CD14-positive monocyte (primary cell): Measurements from ENCODE around the gene SLC8A2. TPM values are rescaled to one million over a fixed set of nuclear protein-coding genes. Genes with fewer than 3 reads are reported as not detected.
A peak's percentile ranks its signal among the peaks of the same experiment; 100 is the strongest.

Experiments
- DNase-seq, 3 donors: peaks; one replicate each; pipeline ENCODE4 v3.0.0-alpha.2; 2011 to 2022
- H2AFZ ChIP-seq: 2 replicates; pipeline ENCODE4 v1.6.0; 2012; ENCODE audit warnings: mild to moderate bottlenecking, low read depth, low read length, inconsistent platforms; ENCODE audit not compliant: insufficient read depth, poor library complexity, severe bottlenecking
- H3K27ac ChIP-seq, 2 donors: 1 replicate in 1 of 2; 2 replicates in 1 of 2; pipeline ENCODE4 v1.5.1; 2012 to 2013; ENCODE audit warnings: low read length in 2 of 2, control low read depth in 1 of 2, inconsistent platforms in 1 of 2, low read depth in 1 of 2, mild to moderate bottlenecking in 1 of 2
- H3K27me3 ChIP-seq, 2 donors: one replicate each; pipeline versions ENCODE4 v1.6.0 to v1.6.1; 2011 to 2013; ENCODE audit warnings: low read length in 2 of 2; ENCODE audit not compliant: control insufficient read depth in 2 of 2, insufficient read depth in 2 of 2
- H3K36me3 ChIP-seq, 2 donors: replicated peaks in 1 of 2; 1 replicate in 1 of 2; 2 replicates in 1 of 2; pipeline versions ENCODE4 v1.5.1 to v1.6.1; 2012 to 2013; ENCODE audit warnings: low read length in 2 of 2, control low read depth in 1 of 2, inconsistent platforms in 1 of 2, mild to moderate bottlenecking in 1 of 2; ENCODE audit not compliant: insufficient read depth in 2 of 2, control insufficient read depth in 1 of 2
- H3K4me1 ChIP-seq, 2 donors: 1 replicate in 1 of 2; 2 replicates in 1 of 2; pipeline versions ENCODE4 v1.5.1 to v1.6.1; 2012 to 2013; ENCODE audit warnings: low read length in 2 of 2, control low read depth in 1 of 2, inconsistent platforms in 1 of 2, mild to moderate bottlenecking in 1 of 2, moderate library complexity in 1 of 2; ENCODE audit not compliant: insufficient read depth in 2 of 2, control insufficient read depth in 1 of 2
- H3K4me2 ChIP-seq: replicated peaks from 2 replicates; pipeline ENCODE3; 2012; ENCODE audit warnings: low read length, moderate library complexity, mild to moderate bottlenecking; ENCODE audit not compliant: poor library complexity, severe bottlenecking; ENCODE audit errors: extremely low read depth
- H3K4me3 ChIP-seq, 3 experiments: fragments of 200-600 bp in 1 of 3; sonication (generic) in 1 of 3; replicated peaks in 1 of 3; 1 replicate in 2 of 3; 2 replicates in 1 of 3; pipeline ENCODE4 v1.5.1; 2011 to 2013; ENCODE audit warnings: low read length in 3 of 3, mild to moderate bottlenecking in 3 of 3, control low read depth in 2 of 3, low read depth in 2 of 3, inconsistent platforms in 1 of 3, moderate library complexity in 1 of 3
- H3K79me2 ChIP-seq: 2 replicates; pipeline ENCODE4 v1.6.0; 2012; ENCODE audit warnings: mild to moderate bottlenecking, control low read depth, inconsistent platforms, low read length, moderate library complexity; ENCODE audit not compliant: insufficient read depth
- H3K9ac ChIP-seq: 2 replicates; pipeline ENCODE4 v1.6.0; 2017; ENCODE audit warnings: low read length, mild to moderate bottlenecking; ENCODE audit not compliant: insufficient read depth, poor library complexity, severe bottlenecking
- H3K9me3 ChIP-seq, 2 donors: replicated peaks in 1 of 2; 1 replicate in 1 of 2; 2 replicates in 1 of 2; pipeline versions ENCODE4 v1.5.1 to v1.6.1; 2012 to 2013; ENCODE audit warnings: low read length in 2 of 2, control low read depth in 1 of 2; ENCODE audit not compliant: control insufficient read depth in 1 of 2, insufficient read depth in 1 of 2
- H4K20me1 ChIP-seq: 2 replicates; pipeline ENCODE4 v1.6.0; 2012; ENCODE audit warnings: mild to moderate bottlenecking, low read length, control low read depth, moderate library complexity; ENCODE audit not compliant: insufficient read depth
- H3K27ac Mint-ChIP-seq, 7 donors: one replicate each; pipeline ENCODE4 v1.8.0; 2020; ENCODE audit warnings: mild to moderate bottlenecking in 7 of 7, mixed read lengths in 7 of 7, moderate library complexity in 6 of 7, inconsistent platforms in 2 of 7
- H3K27me3 Mint-ChIP-seq, 3 donors: one replicate each; pipeline ENCODE4 v1.8.0; 2021 to 2022; ENCODE audit warnings: low read depth in 3 of 3, mild to moderate bottlenecking in 3 of 3, mixed read lengths in 3 of 3, moderate library complexity in 3 of 3, inconsistent platforms in 1 of 3
- H3K36me3 Mint-ChIP-seq, 2 donors: one replicate each; pipeline ENCODE4 v1.8.0; 2020; ENCODE audit warnings: mixed read lengths in 2 of 2, inconsistent platforms in 1 of 2, mild to moderate bottlenecking in 1 of 2
- H3K4me1 Mint-ChIP-seq: one replicate; pipeline ENCODE4 v1.8.0; 2020; ENCODE audit warnings: mild to moderate bottlenecking, mixed read lengths
- H3K4me3 Mint-ChIP-seq, 2 donors: one replicate each; pipeline ENCODE4 v1.8.0; 2020; ENCODE audit warnings: mild to moderate bottlenecking in 2 of 2, mixed read lengths in 2 of 2, moderate library complexity in 1 of 2
- H3K9me3 Mint-ChIP-seq, 7 donors: one replicate each; pipeline ENCODE4 v1.8.0; 2020 to 2022; ENCODE audit warnings: mixed read lengths in 7 of 7, mild to moderate bottlenecking in 6 of 7, moderate library complexity in 6 of 7, inconsistent platforms in 2 of 7
- CTCF ChIP-seq: fragments of 200-600 bp; IDR thresholded peaks from one replicate; pipeline ENCODE4 v1.8.0; 2022; ENCODE audit warnings: antibody characterized with exemption, mild to moderate bottlenecking
- WGBS: methylation state at CpG from one replicate; pipeline ENCODE4 v1.1.5; 2013; ENCODE audit warnings: missing lambda C conversion rate; ENCODE audit not compliant: insufficient coverage; 5-methylcytosine and 5-hydroxymethylcytosine counted together
- intact Hi-C, 2 donors: fragments of 100-400 bp; cut with micrococcal nuclease; formaldehyde crosslinking; loops; one replicate each; pipeline versions ENCODE4 v1.15.0 to v1.15.1; 2023
- polyA plus RNA-seq, 3 donors: library from polyadenylated mRNA; depleted of rRNA in 1 of 3; unstranded in 2 of 3; stranded (reverse) in 1 of 3; fragments of 300-500 nt in 2 of 3; fragments of >200 nt in 1 of 3; fragmentation: Illumina TruSeq in 2 of 3; gene quantifications; 1 replicate in 2 of 3; 2 replicates in 1 of 3; pipeline ENCODE4 v1.2.3, GENCODE V29; 2012 to 2021

Gene SLC8A2
- polyA plus RNA-seq, 3 donors = not detected

GRCh38 chr19:47411101-47411500, 60.6 kb downstream of the SLC8A2 start:
- Mint-ChIP-seq H3K4me3 (peak overlapping the region in 1 of 2 donors; percentile 6), H3K9me3 (peaks cover 0 to 2% (median 0%) of the 10 kb centered on the region in 7 donors), H3K27ac (no peak overlapping the region), H3K4me1 (no peaks in the 10 kb centered on the region), H3K36me3 (no peaks in the 10 kb centered on the region), H3K27me3 (peaks cover 52 to 76% (median 57%) of the 10 kb centered on the region in 3 donors)
- Histone ChIP-seq H3K36me3 (no peaks in the 10 kb centered on the region), H3K27ac (no peak overlapping the region), H3K79me2 (no peaks in the 10 kb centered on the region), H3K27me3 (peaks cover 7 to 23% of the 10 kb centered on the region in 2 donors), H2AFZ (no peak overlapping the region), H3K9ac (no peak overlapping the region), H4K20me1 (no peaks in the 10 kb centered on the region), H3K4me3 (no peak overlapping the region), H3K4me2 (no peak overlapping the region), H3K9me3 (no peaks in the 10 kb centered on the region), H3K4me1 (no peaks in the 10 kb centered on the region)
- intact Hi-C loops = no loop called here
- DNase-seq = no peak
- TF ChIP-seq CTCF = no peak
- 100% methylated on average over 3 of the region's 8 CpGs for WGBS

- intact Hi-C loops = no loop called here
- H3K27me3 Mint-ChIP-seq = peaks cover 51 to 76% (median 52%) of the 10 kb centered on the region in 3 donors
Measured at GRCh38 chr19:47408156-47408938, 63.3 kb downstream of the SLC8A2 start.

More at GRCh38 chr19:47408156-47408938, 63.3 kb downstream of the SLC8A2 start:
- no peak overlapping the region for H3K4me3 ChIP-seq
- Mint-ChIP-seq H3K36me3 (no peaks in the 10 kb centered on the region), H3K27ac (no peak overlapping the region), H3K4me1 (no peaks in the 10 kb centered on the region), H3K4me3 (peak overlapping the region in 1 of 2 donors; percentile 47), H3K9me3 (peaks cover 0 to 4% (median 0%) of the 10 kb centered on the region in 7 donors)
- H3K36me3 ChIP-seq = no peaks in the 10 kb centered on the region
- no peaks in the 10 kb centered on the region for H4K20me1 ChIP-seq
- TF ChIP-seq CTCF = no peak
- no peaks in the 10 kb centered on the region for H3K4me1 ChIP-seq
- no peak overlapping the region for H3K27ac ChIP-seq
- DNase-seq = no peak
- H2AFZ ChIP-seq = no peak overlapping the region
- WGBS = 88% methylated on average over 3 of the region's 14 CpGs
- H3K79me2 ChIP-seq = no peaks in the 10 kb centered on the region
- no peak overlapping the region for H3K9ac ChIP-seq
- no peak overlapping the region for H3K4me2 ChIP-seq
- no peaks in the 10 kb centered on the region for H3K9me3 ChIP-seq
- peaks cover 7 to 20% of the 10 kb centered on the region in 2 donors for H3K27me3 ChIP-seq
